Hematopoietic multipotent progenitor cell treated with erythropoietin and hydrocortisone succinate and interleukin-3 and kit ligand, for 15 days (in vitro differentiated cells): ENCODE data around the gene NEMP1.

Source experiments
- DNase-seq: peaks from one replicate; pipeline ENCODE4 v3.0.0-alpha.2; 2015; ENCODE audit warnings: low spot score

Gene NEMP1

GRCh38 chr12:57107456-57108155 is 29.0 kb upstream of the NEMP1 start:
- DNase-seq, result no peak

GRCh38 chr12:57106021-57106708 is 27.6 kb upstream of the NEMP1 start:
- DNase-seq, result no peak

- no peak for DNase-seq
Observed at GRCh38 chr12:57105011-57105753, 26.6 kb upstream of the NEMP1 start.

GRCh38 chr12:57104292-57104910 is 25.8 kb upstream of the NEMP1 start:
- no peak for DNase-seq

- DNase-seq, result no peak
Observed at GRCh38 chr12:57103856-57104255, 25.3 kb upstream of the NEMP1 start.

GRCh38 chr12:57101892-57102695 is 23.5 kb upstream of the NEMP1 start:
- DNase-seq, result peak; percentile 45

GRCh38 chr12:57099766-57100165 is 21.2 kb upstream of the NEMP1 start:
- DNase-seq, result no peak

GRCh38 chr12:57099047-57099714 is 20.6 kb upstream of the NEMP1 start:
- no peak for DNase-seq

- no peak for DNase-seq
Observed at GRCh38 chr12:57098546-57098945, 20.0 kb upstream of the NEMP1 start.

GRCh38 chr12:57097554-57097835 is 18.9 kb upstream of the NEMP1 start:
- no peak for DNase-seq

GRCh38 chr12:57096748-57097553 is 18.4 kb upstream of the NEMP1 start:
- DNase-seq, result no peak

GRCh38 chr12:57096099-57096572 is 17.5 kb upstream of the NEMP1 start:
- no peak for DNase-seq

GRCh38 chr12:57095440-57095839 is 16.8 kb upstream of the NEMP1 start:
- no peak for DNase-seq

GRCh38 chr12:57094208-57095160 is 15.9 kb upstream of the NEMP1 start:
- DNase-seq, result no peak

- peak; percentile 42 for DNase-seq
Observed at GRCh38 chr12:57093415-57094207, 15.0 kb upstream of the NEMP1 start.

- no peak for DNase-seq
Observed at GRCh38 chr12:57092876-57093414, 14.4 kb upstream of the NEMP1 start.

- DNase-seq, result no peak
Observed at GRCh38 chr12:57092529-57092862, 13.9 kb upstream of the NEMP1 start.
